CD4-positive, alpha-beta T cell (primary cell): ENCODE measurements around the gene ZBTB22. TPM values are rescaled to one million over a fixed set of nuclear protein-coding genes. Genes with fewer than 3 reads are reported as not detected.

Experiments
- ATAC-seq: fragments of 200-7000 bp; cut with Tn5 transposase; one replicate; pipeline ENCODE4 v1.10.0; 2022; ENCODE audit warnings: mild to moderate bottlenecking; ENCODE audit not compliant: poor library complexity
- CTCF ChIA-PET: fragments of 350-600 bp; sonication (Branson Sonifier 250); formaldehyde crosslinking; loops from one replicate; lab custom pipeline; 2021; ENCODE audit warnings: antibody characterized with exemption, inconsistent platforms; lab: Charles Lee
- POLR2A ChIA-PET: fragments of 350-600 bp; sonication (Branson Sonifier 250); formaldehyde crosslinking; loops from one replicate; lab custom pipeline; 2021; ENCODE audit warnings: antibody characterized with exemption, inconsistent platforms; lab: Charles Lee
- DNase-seq, 14 experiments: peaks; one replicate each; pipeline ENCODE4 v3.0.0-alpha.2; 2013 to 2020; ENCODE audit warnings: mixed read lengths in 2 of 14
- H3K27ac ChIP-seq, 2 donors: one replicate each; pipeline versions ENCODE4 v1.5.1 to v1.7.0; 2013; ENCODE audit warnings: low read length in 2 of 2, low read depth in 1 of 2, mild to moderate bottlenecking in 1 of 2
- H3K27me3 ChIP-seq, 2 experiments: 1 replicate in 1 of 2; 2 replicates in 1 of 2; pipeline versions ENCODE4 v1.6.1 to v1.7.0; 2013; ENCODE audit warnings: low read length in 2 of 2, control low read depth in 1 of 2, mild to moderate bottlenecking in 1 of 2, moderate library complexity in 1 of 2; ENCODE audit not compliant: insufficient read depth in 2 of 2, control insufficient read depth in 1 of 2
- H3K36me3 ChIP-seq: one replicate; pipeline ENCODE4 v1.6.1; 2013; ENCODE audit warnings: low read length, control low read depth; ENCODE audit not compliant: insufficient read depth
- H3K4me1 ChIP-seq: one replicate; pipeline ENCODE4 v1.6.1; 2013; ENCODE audit warnings: low read length, control low read depth; ENCODE audit not compliant: insufficient read depth
- H3K4me3 ChIP-seq: one replicate; pipeline ENCODE4 v1.5.1; 2013; ENCODE audit warnings: mild to moderate bottlenecking, low read length, moderate library complexity
- H3K9me3 ChIP-seq, 2 experiments: 1 replicate in 1 of 2; 2 replicates in 1 of 2; pipeline versions ENCODE4 v1.6.1 to v1.7.0; 2013; ENCODE audit warnings: low read length in 2 of 2, mild to moderate bottlenecking in 2 of 2, control low read depth in 1 of 2, moderate library complexity in 1 of 2; ENCODE audit not compliant: control insufficient read depth in 1 of 2, insufficient read depth in 1 of 2
- H3K27ac Mint-ChIP-seq: one replicate; pipeline ENCODE4 v1.8.0; 2020; ENCODE audit warnings: mixed read lengths
- H3K27me3 Mint-ChIP-seq: one replicate; pipeline ENCODE4 v1.8.0; 2021; ENCODE audit warnings: mixed read lengths
- H3K36me3 Mint-ChIP-seq: one replicate; pipeline ENCODE4 v1.8.0; 2021; ENCODE audit warnings: low read depth, mixed read lengths
- H3K4me1 Mint-ChIP-seq: one replicate; pipeline ENCODE4 v1.8.0; 2021; ENCODE audit warnings: low read depth, mixed read lengths
- H3K4me3 Mint-ChIP-seq: one replicate; pipeline ENCODE4 v1.8.0; 2020; ENCODE audit warnings: mild to moderate bottlenecking, mixed read lengths
- H3K9me3 Mint-ChIP-seq: one replicate; pipeline ENCODE4 v1.8.0; 2020; ENCODE audit warnings: mixed read lengths
- CTCF ChIP-seq: fragments of 200-600 bp; IDR thresholded peaks from one replicate; pipeline ENCODE4 v1.8.0; 2022; ENCODE audit warnings: antibody characterized with exemption, mild to moderate bottlenecking
- intact Hi-C, 2 experiments: fragments of 100-400 bp; cut with DNase I in 1 of 2; cut with micrococcal nuclease in 1 of 2; formaldehyde crosslinking; loops; one replicate each; pipeline versions ENCODE4 v1.15.1 to v1.9.0; 2023 to 2025; cut with DNase I, micrococcal nuclease
- total RNA-seq, 174 experiments: library from RNA in 2 of 174; stranded (reverse) in 2 of 174; gene quantifications; one replicate each; pipeline ENCODE4 v1.2.3 and lab custom pipeline; 2021 to 2026

Gene ZBTB22
- total RNA-seq, 2 experiments from 2014 or later: 11.6 to 13.6 TPM

- Histone ChIP-seq H3K4me3 (peak overlapping the region; percentile 96), H3K4me1 (peaks cover 44% of the 10 kb centered on the region), H3K27me3 (no peaks in the 10 kb centered on the region), H3K27ac (peak overlapping the region; percentile 77 to 92), H3K36me3 (peaks cover 32% of the 10 kb centered on the region), H3K9me3 (no peaks in the 10 kb centered on the region)
- CTCF ChIA-PET: no interaction called here
- Mint-ChIP-seq H3K4me1 (peaks cover 57% of the 10 kb centered on the region), H3K4me3 (peak overlapping the region; percentile 100), H3K27me3 (no peaks in the 10 kb centered on the region), H3K9me3 (no peaks in the 10 kb centered on the region), H3K27ac (peak overlapping the region; percentile 96), H3K36me3 (peaks cover 49% of the 10 kb centered on the region)
- ATAC-seq (no peak), DNase-seq (peak in 1 of 14 experiments; percentile 41)
- no peak for TF ChIP-seq CTCF
- intact Hi-C loops: loop anchor here (1.0 kb wide), 2 partner anchors 21 to 68 kb away; partner anchors contain the start of gene KIFC1 (in 2 of the 2)
- POLR2A ChIA-PET: no interaction called here
Measured at GRCh38 chr6:33323623-33323948, 6.0 kb upstream of the ZBTB22 start.

GRCh38 chr6:33321227-33321626 is 3.7 kb upstream of the ZBTB22 start:
- Mint-ChIP-seq H3K4me1 (peaks cover 80% of the 10 kb centered on the region), H3K36me3 (peaks cover 69% of the 10 kb centered on the region), H3K9me3 (no peaks in the 10 kb centered on the region), H3K27me3 (no peaks in the 10 kb centered on the region), H3K4me3 (peak overlapping the region; percentile 100), H3K27ac (peak overlapping the region; percentile 96)
- DNase-seq: no peak
- intact Hi-C loops: no loop called here
- Histone ChIP-seq H3K4me1 (peaks cover 64% of the 10 kb centered on the region), H3K4me3 (peak overlapping the region; percentile 96), H3K27me3 (no peaks in the 10 kb centered on the region), H3K36me3 (peaks cover 36% of the 10 kb centered on the region), H3K27ac (peak overlapping the region; percentile 13 to 77), H3K9me3 (no peaks in the 10 kb centered on the region)
- no peak for ATAC-seq
- POLR2A ChIA-PET: interaction anchor here (1.1 kb wide), 1 partner anchor 32 kb away, joined by 3 read pairs; the partner anchor contains the start of gene WDR46
- CTCF ChIA-PET: interaction anchor here (0.6 kb wide), 1 partner anchor 22 kb away, joined by 3 read pairs; no protein-coding TSS in a partner anchor
- TF ChIP-seq CTCF: no peak

GRCh38 chr6:33320315-33321181 is 3.0 kb upstream of the ZBTB22 start:
- ChIA-PET POLR2A (interaction anchor here (1.1 kb wide), 1 partner anchor 32 kb away, joined by 3 read pairs; the partner anchor contains the start of gene WDR46), CTCF (interaction anchor here (1.6 kb wide), 1 partner anchor 25 kb away, joined by 3 read pairs; no protein-coding TSS in a partner anchor)

More at GRCh38 chr6:33320315-33321181, 3.0 kb upstream of the ZBTB22 start:
- Histone ChIP-seq H3K36me3 (peaks cover 37% of the 10 kb centered on the region), H3K27ac (peak overlapping the region in 1 of 2 donors; percentile 6), H3K9me3 (no peaks in the 10 kb centered on the region), H3K4me3 (no peak overlapping the region), H3K4me1 (peaks cover 70% of the 10 kb centered on the region), H3K27me3 (no peaks in the 10 kb centered on the region)
- no peak for TF ChIP-seq CTCF
- intact Hi-C loops: no loop called here
- Mint-ChIP-seq H3K9me3 (no peaks in the 10 kb centered on the region), H3K4me3 (peak overlapping the region; percentile 100), H3K27me3 (no peaks in the 10 kb centered on the region), H3K36me3 (peaks cover 69% of the 10 kb centered on the region), H3K27ac (peak overlapping the region; percentile 96), H3K4me1 (peaks cover 87% of the 10 kb centered on the region)
- ATAC-seq (no peak), DNase-seq (peak in 1 of 14 experiments; percentile 24)
